Measurements from ENCODE around the gene MAML1.

- TF ChIP-seq ZNF121 (CRISPR knock-in tag; IDR thresholded peaks at IDR 0.05) = no peak
- TF ChIP-seq CTCF (IDR thresholded peaks at IDR 0.05) = no peak
- no peak for TF ChIP-seq ESRRA (CRISPR knock-in tag; IDR thresholded peaks at IDR 0.05; ENCODE audit: borderline replicate concordance)
- no peak for TF ChIP-seq ZNF671 (CRISPR knock-in tag; IDR thresholded peaks at IDR 0.05)
- TF ChIP-seq STAT6 (CRISPR knock-in tag; conservative IDR thresholded peaks at IDR 0.05; ENCODE audit: low read depth) = no peak
- TF ChIP-seq ZNF138 (CRISPR knock-in tag; conservative IDR thresholded peaks at IDR 0.05) = no peak
- TF ChIP-seq ZNF232 (CRISPR knock-in tag; IDR thresholded peaks at IDR 0.05) = no peak
- no peak for TF ChIP-seq ELF4 (CRISPR knock-in tag; IDR thresholded peaks at IDR 0.05; ENCODE audit: low read depth)
- no peak for TF ChIP-seq TEAD4 (CRISPR knock-in tag; IDR thresholded peaks at IDR 0.05)
- no peak for TF ChIP-seq SMAD3 (CRISPR knock-in tag; IDR thresholded peaks at IDR 0.05; ENCODE audit: borderline replicate concordance)
Observed at GRCh38 chr5:179812997-179813607, 80.5 kb downstream of the MAML1 start.

Data from WTC11 (cell line).